Upper lobe of left lung (tissue), 4 donors: ENCODE measurements around the gene DGKZ.

ENCODE experiments used
- CTCF ChIP-seq, 6 experiments: fragments of 450-650 bp in 4 of 6; fragments of 200-600 bp in 2 of 6; sonication (generic) in 2 of 6; IDR thresholded peaks; one replicate each; pipeline ENCODE4 v1.5.1; 2016 to 2019; ENCODE audit warnings: antibody characterized with exemption in 6 of 6
- EP300 ChIP-seq, 4 donors: sonication (generic); formaldehyde crosslinking; IDR thresholded peaks; one replicate each; pipeline ENCODE4 v1.5.1; 2017; ENCODE audit warnings: antibody characterized with exemption in 4 of 4, control low read depth in 2 of 4
- POLR2A ChIP-seq, 4 donors: fragments of 450-650 bp; IDR thresholded peaks; one replicate each; pipeline ENCODE4 v1.5.1; 2016 to 2017; ENCODE audit warnings: antibody characterized with exemption in 4 of 4, mild to moderate bottlenecking in 2 of 4
- POLR2AphosphoS5 ChIP-seq, 2 donors: sonication (generic); formaldehyde crosslinking; IDR thresholded peaks; one replicate each; pipeline ENCODE4 v1.5.1; 2017; ENCODE audit warnings: antibody characterized with exemption in 2 of 2

DNA sequence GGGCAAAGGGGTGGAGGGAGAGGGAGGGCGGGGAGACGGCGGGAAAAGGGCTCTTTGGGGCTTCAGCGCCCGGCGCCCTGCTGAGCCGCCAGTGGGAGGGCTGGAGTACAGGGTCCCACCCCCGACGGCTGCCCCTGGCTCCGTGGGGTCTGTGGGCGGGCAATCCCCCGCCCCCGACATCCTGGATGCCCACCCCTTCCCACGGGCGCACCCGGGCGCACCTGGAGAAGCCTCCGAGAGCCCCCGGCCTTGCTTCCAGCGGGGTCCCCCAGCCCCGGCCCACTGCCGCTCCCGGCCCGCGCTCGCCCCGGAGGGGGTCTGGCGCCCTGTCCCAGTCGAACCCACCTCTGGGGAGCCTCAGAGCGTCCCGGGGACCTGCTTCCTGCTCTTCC is 43.9 kb downstream of the DGKZ start:
- TF ChIP-seq POLR2AphosphoS5 (IDR thresholded peaks at IDR 0.05) = no peak
- no peak for TF ChIP-seq POLR2A (IDR thresholded peaks at IDR 0.05)
- TF ChIP-seq CTCF (IDR thresholded peaks at IDR 0.05) = no peak
- no peak for TF ChIP-seq EP300 (IDR thresholded peaks at IDR 0.05)
